Keratinocyte (primary cell): ENCODE results near the gene MAPK14. TPM values are rescaled to one million over a fixed set of nuclear protein-coding genes. Genes with fewer than 3 reads are reported as not detected.

Experiments
- DNase-seq: peaks from one replicate; pipeline ENCODE4 v3.0.0-alpha.2; 2011; ENCODE audit warnings: low read depth, missing footprints, low spot score
- FAIRE-seq: peaks from 2 replicates; lab custom pipeline; 2011; peaks lifted over from hg19 to GRCh38; lab: Jason Lieb, UNC
- H2AFZ ChIP-seq: 2 replicates; pipeline ENCODE4 v1.6.0; 2012; ENCODE audit warnings: low read length, control low read depth, inconsistent platforms; ENCODE audit not compliant: control insufficient read depth
- H3K27ac ChIP-seq: 2 replicates; pipeline ENCODE4 v1.5.1; 2011; ENCODE audit warnings: low read length; ENCODE audit not compliant: control insufficient read depth, insufficient read depth
- H3K27me3 ChIP-seq: 3 replicates; pipeline ENCODE4 v1.6.0; 2011; ENCODE audit warnings: low read length; ENCODE audit not compliant: control insufficient read depth, insufficient read depth; ENCODE audit errors: extremely low read depth
- H3K36me3 ChIP-seq, 2 experiments: 2 replicates in 1 of 2; 3 replicates in 1 of 2; pipeline ENCODE4 v1.5.1; 2011; ENCODE audit warnings: low read length in 2 of 2, mild to moderate bottlenecking in 1 of 2; ENCODE audit not compliant: control insufficient read depth in 2 of 2, insufficient read depth in 2 of 2; ENCODE audit errors: extremely low read depth in 1 of 2
- H3K4me1 ChIP-seq: 3 replicates; pipeline ENCODE4 v1.5.1; 2011; ENCODE audit warnings: low read length; ENCODE audit not compliant: control insufficient read depth, insufficient read depth; ENCODE audit errors: extremely low read depth
- H3K4me2 ChIP-seq: 3 replicates; pipeline ENCODE4 v1.6.0; 2011; ENCODE audit warnings: low read depth, low read length; ENCODE audit not compliant: control insufficient read depth, insufficient read depth; ENCODE audit errors: extremely low read depth
- H3K4me3 ChIP-seq, 3 experiments: fragments of 200-600 bp in 1 of 3; sonication (generic) in 1 of 3; 2 replicates in 2 of 3; 3 replicates in 1 of 3; pipeline ENCODE4 v1.5.1; 2011 to 2016; ENCODE audit warnings: low read length in 3 of 3, mild to moderate bottlenecking in 3 of 3, control low read depth in 2 of 3, inconsistent platforms in 1 of 3, low read depth in 1 of 3, mixed read lengths in 1 of 3, mixed run types in 1 of 3, moderate library complexity in 1 of 3; ENCODE audit not compliant: control insufficient read depth in 2 of 3, insufficient read depth in 2 of 3; ENCODE audit errors: extremely low read depth in 1 of 3
- H3K79me2 ChIP-seq: 2 replicates; pipeline ENCODE4 v1.6.0; 2012; ENCODE audit warnings: low read length; ENCODE audit not compliant: control insufficient read depth, insufficient read depth
- H3K9ac ChIP-seq: 3 replicates; pipeline ENCODE4 v1.6.0; 2011; ENCODE audit warnings: low read length; ENCODE audit not compliant: control insufficient read depth, insufficient read depth; ENCODE audit errors: extremely low read depth
- H3K9me1 ChIP-seq: 3 replicates; pipeline ENCODE4 v1.6.0; 2011; ENCODE audit warnings: low read length; ENCODE audit not compliant: control insufficient read depth, insufficient read depth; ENCODE audit errors: extremely low read depth
- H3K9me3 ChIP-seq: 2 replicates; pipeline ENCODE4 v1.5.1; 2012; ENCODE audit warnings: low read depth, low read length; ENCODE audit not compliant: control insufficient read depth
- H4K20me1 ChIP-seq: 3 replicates; pipeline ENCODE4 v1.6.0; 2011; ENCODE audit warnings: low read length; ENCODE audit not compliant: control insufficient read depth, insufficient read depth; ENCODE audit errors: extremely low read depth
- EZH2 ChIP-seq: IDR thresholded peaks from one replicate; pipeline ENCODE4 v1.6.1; 2012; ENCODE audit warnings: inconsistent platforms, mild to moderate bottlenecking, low read length, moderate library complexity
- dilution Hi-C: fragments of 300-500 bp; cut with MboI; formaldehyde crosslinking; loops from one replicate; pipeline ENCODE4 v1.7.0; 2020; ENCODE audit warnings: low sequenced_read_pairs; ENCODE audit not compliant: extremely low pct_ligation_motif_present
- polyA plus RNA-seq, 5 experiments: library from polyadenylated mRNA; depleted of rRNA in 3 of 5; stranded (reverse) in 3 of 5; stranded (forward) in 1 of 5; unstranded in 1 of 5; fragments of >200 nt; gene quantifications; 1 replicate in 1 of 5; 2 replicates in 3 of 5; 3 replicates in 1 of 5; pipeline versions ENCODE4 v1.2.1 to v1.2.3, GENCODE V29; 2011 to 2012; ENCODE audit warnings: missing spikeins in 2 of 5, low read depth in 1 of 5, low replicate concordance in 1 of 5
- TF ChIP-seq, protein P1 (sequence below), 3 experiments: IDR thresholded peaks in 1 of 3; conservative IDR thresholded peaks in 1 of 3; optimal IDR thresholded peaks in 1 of 3; 2 replicates in 2 of 3; 3 replicates in 1 of 3; pipeline versions ENCODE3 to v1.5.1; 2011; ENCODE audit warnings: low read length in 3 of 3, mild to moderate bottlenecking in 3 of 3, moderate library complexity in 2 of 3, control low read depth in 1 of 3, inconsistent platforms in 1 of 3; ENCODE audit not compliant: insufficient read depth in 2 of 3; ENCODE audit errors: extremely low read depth in 1 of 3

Gene MAPK14
- polyA plus RNA-seq, 1 donor (not counting 4 experiments of a cell fraction or from before 2014, with no cell fraction given): 52.4 TPM

DNA sequence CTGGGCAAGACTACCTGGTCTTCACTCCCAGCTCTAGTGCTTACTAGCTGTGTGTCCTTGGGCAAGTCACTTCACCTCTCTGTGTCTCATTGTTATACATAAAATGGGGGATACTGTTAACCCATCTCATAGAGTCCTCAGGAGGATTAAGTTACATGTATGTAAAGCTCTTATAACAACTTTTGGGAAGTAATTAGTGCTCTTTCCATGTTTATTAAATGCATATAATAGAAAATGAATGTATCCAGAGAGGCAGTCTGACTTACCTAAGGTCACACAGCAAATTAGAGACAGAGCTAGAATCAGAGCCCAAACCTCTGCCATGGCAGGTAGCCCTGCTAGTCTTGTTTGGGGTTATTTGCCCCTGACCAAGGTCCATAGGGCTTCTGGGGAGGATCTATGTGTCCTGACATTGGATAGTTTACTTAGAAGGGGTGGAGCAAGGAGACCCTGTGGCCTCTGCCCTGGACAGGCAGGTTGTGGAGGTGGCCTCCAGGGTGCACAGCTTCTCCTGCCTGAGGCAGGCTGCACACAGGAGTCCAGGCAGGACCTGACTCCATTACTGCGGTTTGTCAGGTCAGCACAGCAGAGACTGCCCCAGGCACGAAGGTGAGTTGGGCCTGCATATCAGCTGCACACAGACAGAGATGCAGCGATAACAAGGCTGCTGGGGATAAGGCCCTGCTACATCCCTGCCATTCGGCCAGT, 94.3 kb downstream of the MAPK14 start:
- Histone ChIP-seq H3K9me1 (no peaks in the 10 kb centered on the region), H3K4me3 (no peak overlapping the region), H2AFZ (no peak overlapping the region), H3K4me1 (peaks cover 12% of the 10 kb centered on the region), H3K27me3 (no peaks in the 10 kb centered on the region), H4K20me1 (no peaks in the 10 kb centered on the region), H3K9me3 (no peaks in the 10 kb centered on the region), H3K27ac (no peak overlapping the region), H3K36me3 (no peaks in the 10 kb centered on the region), H3K4me2 (no peak overlapping the region), H3K9ac (no peak overlapping the region), H3K79me2 (no peaks in the 10 kb centered on the region)
- TF ChIP-seq, protein P1, sequence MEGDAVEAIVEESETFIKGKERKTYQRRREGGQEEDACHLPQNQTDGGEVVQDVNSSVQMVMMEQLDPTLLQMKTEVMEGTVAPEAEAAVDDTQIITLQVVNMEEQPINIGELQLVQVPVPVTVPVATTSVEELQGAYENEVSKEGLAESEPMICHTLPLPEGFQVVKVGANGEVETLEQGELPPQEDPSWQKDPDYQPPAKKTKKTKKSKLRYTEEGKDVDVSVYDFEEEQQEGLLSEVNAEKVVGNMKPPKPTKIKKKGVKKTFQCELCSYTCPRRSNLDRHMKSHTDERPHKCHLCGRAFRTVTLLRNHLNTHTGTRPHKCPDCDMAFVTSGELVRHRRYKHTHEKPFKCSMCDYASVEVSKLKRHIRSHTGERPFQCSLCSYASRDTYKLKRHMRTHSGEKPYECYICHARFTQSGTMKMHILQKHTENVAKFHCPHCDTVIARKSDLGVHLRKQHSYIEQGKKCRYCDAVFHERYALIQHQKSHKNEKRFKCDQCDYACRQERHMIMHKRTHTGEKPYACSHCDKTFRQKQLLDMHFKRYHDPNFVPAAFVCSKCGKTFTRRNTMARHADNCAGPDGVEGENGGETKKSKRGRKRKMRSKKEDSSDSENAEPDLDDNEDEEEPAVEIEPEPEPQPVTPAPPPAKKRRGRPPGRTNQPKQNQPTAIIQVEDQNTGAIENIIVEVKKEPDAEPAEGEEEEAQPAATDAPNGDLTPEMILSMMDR (optimal IDR thresholded peaks at IDR 0.05 in 1 of 3, IDR thresholded peaks at IDR 0.05 in 1 of 3, conservative IDR thresholded peaks at IDR 0.05 in 1 of 3; ENCODE audit: extremely low read depth in 1 of 3, insufficient read depth in 2 of 3, low read length in 3 of 3): no peak
- TF ChIP-seq EZH2: no peak
- FAIRE-seq (no peak), DNase-seq (no peak)
- dilution Hi-C loops: no loop called here

DNA sequence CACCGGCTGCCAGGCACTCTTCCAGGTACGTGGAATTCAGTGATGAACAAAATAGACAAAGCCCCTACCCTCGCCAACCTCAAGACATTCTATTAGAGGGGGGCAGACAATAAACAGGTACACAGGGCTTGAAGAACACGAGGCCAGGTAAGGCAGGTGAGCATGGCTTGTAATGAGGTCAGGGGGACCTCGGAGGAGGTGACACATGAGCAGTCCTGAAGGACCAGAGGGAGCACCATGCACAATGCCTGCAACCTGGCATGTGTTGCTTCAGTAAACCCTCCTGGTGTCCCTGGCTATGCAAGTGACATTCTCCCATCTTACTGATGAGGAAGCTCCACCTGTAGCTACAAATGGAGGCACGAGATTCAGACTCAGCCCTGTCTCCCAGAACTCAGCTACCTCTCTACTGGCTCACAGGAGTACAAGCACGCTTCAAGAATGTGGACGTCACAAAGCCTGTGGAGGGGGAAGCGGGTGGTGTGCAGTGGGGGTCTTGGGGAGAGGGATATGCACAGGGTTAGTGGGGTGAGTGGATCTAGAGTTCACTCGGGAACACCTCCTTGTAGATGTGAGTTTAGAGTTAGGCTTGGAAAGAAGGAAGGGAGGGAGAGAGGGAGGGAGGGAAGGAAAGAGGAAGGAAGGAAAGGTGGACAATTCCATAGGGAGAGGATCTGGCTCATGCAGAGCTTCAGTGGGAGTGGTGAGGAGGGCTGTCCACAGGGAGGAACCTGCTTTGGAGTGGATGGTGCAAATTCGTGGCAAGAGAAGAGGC, 95.1 kb downstream of the MAPK14 start:
- H3K4me2 ChIP-seq: no peak overlapping the region
- DNase-seq: no peak
- H3K36me3 ChIP-seq: no peaks in the 10 kb centered on the region
- no peak for TF ChIP-seq EZH2
- TF ChIP-seq, protein P1 (optimal IDR thresholded peaks at IDR 0.05 in 1 of 3, IDR thresholded peaks at IDR 0.05 in 1 of 3, conservative IDR thresholded peaks at IDR 0.05 in 1 of 3; ENCODE audit: extremely low read depth in 1 of 3, insufficient read depth in 2 of 3, low read length in 3 of 3): no peak
- no peaks in the 10 kb centered on the region for H3K27me3 ChIP-seq
- dilution Hi-C loops: no loop called here
- peaks cover 16% of the 10 kb centered on the region for H3K4me1 ChIP-seq
- H2AFZ ChIP-seq: no peak overlapping the region
- no peaks in the 10 kb centered on the region for H3K9me3 ChIP-seq
- no peaks in the 10 kb centered on the region for H3K9me1 ChIP-seq
- H3K9ac ChIP-seq: no peak overlapping the region
- H3K79me2 ChIP-seq: no peaks in the 10 kb centered on the region
- FAIRE-seq: no peak
- no peaks in the 10 kb centered on the region for H4K20me1 ChIP-seq
- H3K27ac ChIP-seq: no peak overlapping the region
- H3K4me3 ChIP-seq: no peak overlapping the region
